Sigmoid colon (tissue), 4 donors: ENCODE results near the gene CAMK4.

Experiments used
- EP300 ChIP-seq, 4 donors: sonication (generic); formaldehyde crosslinking; IDR thresholded peaks; one replicate each; pipeline ENCODE4 v1.6.1; 2017; ENCODE audit warnings: antibody characterized with exemption in 4 of 4
- POLR2AphosphoS5 ChIP-seq, 4 donors: sonication (generic); formaldehyde crosslinking; IDR thresholded peaks; one replicate each; pipeline ENCODE4 v1.6.1; 2017; ENCODE audit warnings: antibody characterized with exemption in 4 of 4
- TF ChIP-seq, protein P1 (sequence below), 4 experiments: fragments of 450-650 bp in 3 of 4; fragments of 200-600 bp in 1 of 4; IDR thresholded peaks; one replicate each; pipeline ENCODE4 v1.5.1; 2016 to 2019; ENCODE audit warnings: antibody characterized with exemption in 4 of 4, mild to moderate bottlenecking in 3 of 4, moderate library complexity in 2 of 4

DNA sequence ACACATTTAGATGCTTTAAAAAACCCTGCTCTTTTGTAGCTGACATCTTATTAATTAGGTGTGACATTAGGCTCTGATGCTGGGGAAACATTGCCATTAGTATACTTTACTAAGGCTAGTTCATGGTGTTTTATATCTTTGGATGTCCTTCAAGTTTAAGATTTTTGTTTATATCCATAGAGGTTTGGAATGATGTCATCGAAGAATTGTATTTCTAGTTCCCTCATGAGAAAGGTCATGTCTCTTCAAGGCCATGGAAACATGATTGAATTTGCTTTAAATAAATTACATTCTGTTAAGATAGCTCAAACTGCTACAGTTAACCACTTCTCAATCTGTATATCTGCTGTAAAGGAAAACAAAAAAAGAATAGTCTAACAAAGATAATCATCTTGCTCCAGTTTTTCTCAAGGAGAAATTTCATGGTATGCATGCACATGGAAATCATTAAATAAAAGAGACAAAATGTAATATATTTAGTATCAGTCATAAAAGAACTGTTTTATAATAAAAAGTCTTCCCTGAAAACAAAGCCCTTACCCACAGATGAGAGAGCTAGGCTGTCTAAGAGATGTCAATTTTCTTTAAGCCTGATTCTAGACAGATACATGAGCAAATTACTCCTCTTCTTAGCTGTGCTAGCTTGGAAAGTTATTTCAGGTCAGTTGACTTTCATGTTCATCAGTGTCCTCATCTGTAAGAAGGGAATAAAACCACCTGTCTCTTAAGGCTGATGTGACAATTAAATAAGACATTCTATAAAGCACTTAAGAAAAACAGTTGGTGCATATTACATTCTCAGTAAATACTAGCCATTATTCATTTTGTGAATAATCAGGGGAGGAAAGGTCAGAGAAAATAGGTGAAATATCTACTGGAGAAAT is 313.2 kb downstream of the CAMK4 start:
- TF ChIP-seq, protein P1, sequence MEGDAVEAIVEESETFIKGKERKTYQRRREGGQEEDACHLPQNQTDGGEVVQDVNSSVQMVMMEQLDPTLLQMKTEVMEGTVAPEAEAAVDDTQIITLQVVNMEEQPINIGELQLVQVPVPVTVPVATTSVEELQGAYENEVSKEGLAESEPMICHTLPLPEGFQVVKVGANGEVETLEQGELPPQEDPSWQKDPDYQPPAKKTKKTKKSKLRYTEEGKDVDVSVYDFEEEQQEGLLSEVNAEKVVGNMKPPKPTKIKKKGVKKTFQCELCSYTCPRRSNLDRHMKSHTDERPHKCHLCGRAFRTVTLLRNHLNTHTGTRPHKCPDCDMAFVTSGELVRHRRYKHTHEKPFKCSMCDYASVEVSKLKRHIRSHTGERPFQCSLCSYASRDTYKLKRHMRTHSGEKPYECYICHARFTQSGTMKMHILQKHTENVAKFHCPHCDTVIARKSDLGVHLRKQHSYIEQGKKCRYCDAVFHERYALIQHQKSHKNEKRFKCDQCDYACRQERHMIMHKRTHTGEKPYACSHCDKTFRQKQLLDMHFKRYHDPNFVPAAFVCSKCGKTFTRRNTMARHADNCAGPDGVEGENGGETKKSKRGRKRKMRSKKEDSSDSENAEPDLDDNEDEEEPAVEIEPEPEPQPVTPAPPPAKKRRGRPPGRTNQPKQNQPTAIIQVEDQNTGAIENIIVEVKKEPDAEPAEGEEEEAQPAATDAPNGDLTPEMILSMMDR (IDR thresholded peaks at IDR 0.05), result no peak
- TF ChIP-seq POLR2AphosphoS5 (IDR thresholded peaks at IDR 0.05), result no peak
- TF ChIP-seq EP300 (IDR thresholded peaks at IDR 0.05), result no peak
